ENCODE measurements around the gene AP3B2.

Gene AP3B2

GRCh38 chr15:82648257-82649103, 61.2 kb downstream of the AP3B2 start:
- no peak overlapping the region for H3K9ac ChIP-seq (ENCODE audit: low read depth, low read length)
- H3K4me3 ChIP-seq (ENCODE audit: low read depth in 1 of 2, low read length in 2 of 2) = no peak overlapping the region
- H3K4me2 ChIP-seq (ENCODE audit: insufficient read depth, low read length) = no peak overlapping the region
- H3K27ac ChIP-seq (ENCODE audit: low read length) = no peak overlapping the region
- no peak overlapping the region for H2AFZ ChIP-seq (ENCODE audit: low read depth, low read length)
- H3K27me3 ChIP-seq (ENCODE audit: insufficient read depth, low read length, poor library complexity) = no peaks in the 10 kb centered on the region
- no peaks in the 10 kb centered on the region for H3K36me3 ChIP-seq (ENCODE audit: insufficient read depth, low read length)
- no peaks in the 10 kb centered on the region for H3K4me1 ChIP-seq (ENCODE audit: insufficient read depth, low read length)
- ATAC-seq (ENCODE audit: insufficient read depth, low read depth) (no peak), DNase-seq (no peak)
- TF ChIP-seq EZH2 (IDR thresholded peaks at IDR 0.05; ENCODE audit: borderline replicate concordance, low read depth, low read length, severe bottlenecking) (no peak), CTCF (IDR thresholded peaks at IDR 0.05; ENCODE audit: borderline replicate concordance, extremely low read depth, low read length, poor library complexity, severe bottlenecking) (no peak)
- no peaks in the 10 kb centered on the region for H3K79me2 ChIP-seq (ENCODE audit: insufficient read depth, low read length)
- H3K9me3 ChIP-seq (ENCODE audit: insufficient read depth, low read length, severe bottlenecking) = no peaks in the 10 kb centered on the region
- no peaks in the 10 kb centered on the region for H4K20me1 ChIP-seq (ENCODE audit: insufficient read depth, low read length)

GRCh38 chr15:82647835-82648256, 61.8 kb downstream of the AP3B2 start:
- no peak for ATAC-seq (ENCODE audit: insufficient read depth, low read depth)
- Histone ChIP-seq H4K20me1 (ENCODE audit: insufficient read depth, low read length) (no peaks in the 10 kb centered on the region), H3K9me3 (ENCODE audit: insufficient read depth, low read length, severe bottlenecking) (no peaks in the 10 kb centered on the region), H3K4me3 (ENCODE audit: low read depth in 1 of 2, low read length in 2 of 2) (no peak overlapping the region), H3K27ac (ENCODE audit: low read length) (no peak overlapping the region), H3K4me2 (ENCODE audit: insufficient read depth, low read length) (no peak overlapping the region), H3K36me3 (ENCODE audit: insufficient read depth, low read length) (no peaks in the 10 kb centered on the region), H3K79me2 (ENCODE audit: insufficient read depth, low read length) (no peaks in the 10 kb centered on the region), H3K27me3 (ENCODE audit: insufficient read depth, low read length, poor library complexity) (peaks cover 2% of the 10 kb centered on the region), H3K9ac (ENCODE audit: low read depth, low read length) (no peak overlapping the region), H3K4me1 (ENCODE audit: insufficient read depth, low read length) (no peaks in the 10 kb centered on the region), H2AFZ (ENCODE audit: low read depth, low read length) (no peak overlapping the region)
- DNase-seq = no peak
- TF ChIP-seq EZH2 (IDR thresholded peaks at IDR 0.05; ENCODE audit: borderline replicate concordance, low read depth, low read length, severe bottlenecking) = no peak
- no peak for TF ChIP-seq CTCF (IDR thresholded peaks at IDR 0.05; ENCODE audit: borderline replicate concordance, extremely low read depth, low read length, poor library complexity, severe bottlenecking)

GRCh38 chr15:82647045-82647834, 62.4 kb downstream of the AP3B2 start, which contains the start of gene CPEB1:
Gene CPEB1 (minus strand): TSS chr15:82647363. CDS start chr15:82628459, 18,904 bp downstream.
- ATAC-seq (ENCODE audit: insufficient read depth, low read depth) = no peak
- H3K9ac ChIP-seq (ENCODE audit: low read depth, low read length) = no peak within 1 kb of the TSS
- H2AFZ ChIP-seq (ENCODE audit: low read depth, low read length) = no peak within 1 kb of the TSS
- no peaks in the 10 kb centered on the region for H3K4me1 ChIP-seq (ENCODE audit: insufficient read depth, low read length)
- no peaks in the 10 kb centered on the region for H3K79me2 ChIP-seq (ENCODE audit: insufficient read depth, low read length)
- H4K20me1 ChIP-seq (ENCODE audit: insufficient read depth, low read length) = no peaks in the 10 kb centered on the region
- no peak within 1 kb of the TSS for H3K4me2 ChIP-seq (ENCODE audit: insufficient read depth, low read length)
- no peak for DNase-seq
- no peak for TF ChIP-seq EZH2 (IDR thresholded peaks at IDR 0.05; ENCODE audit: borderline replicate concordance, low read depth, low read length, severe bottlenecking)
- no peak for TF ChIP-seq CTCF (IDR thresholded peaks at IDR 0.05; ENCODE audit: borderline replicate concordance, extremely low read depth, low read length, poor library complexity, severe bottlenecking)
- H3K9me3 ChIP-seq (ENCODE audit: insufficient read depth, low read length, severe bottlenecking) = no peaks in the 10 kb centered on the region
- no peak within 1 kb of the TSS for H3K4me3 ChIP-seq (ENCODE audit: low read depth in 1 of 2, low read length in 2 of 2)
- no peaks in the 10 kb centered on the region for H3K36me3 ChIP-seq (ENCODE audit: insufficient read depth, low read length)
- no peak within 1 kb of the TSS for H3K27ac ChIP-seq (ENCODE audit: low read length)
- H3K27me3 ChIP-seq (ENCODE audit: insufficient read depth, low read length, poor library complexity) = peaks cover 4% of the 10 kb centered on the region
